ENCODE measurements around the gene FAM174B. TPM values are rescaled to one million over a fixed set of nuclear protein-coding genes. Genes with fewer than 3 reads are reported as not detected.

Gene FAM174B
- total and polyA plus RNA-seq, 10 of the 15 experiments (the other 5 are each of a cell fraction or from before 2014, with no cell fraction given): 0.71 to 15.9 (median 4.2) TPM

- ChIA-PET CTCF (interaction anchor here (1.2 to 1.6 kb wide), 5 partner anchors 16 to 108 kb away, joined by 3 to 4 read pairs (median 3); no protein-coding TSS in a partner anchor), RAD21 (ENCODE audit: unreplicated experiment) (interaction anchor here (1.1 kb wide), 1 partner anchor 35 kb away, joined by 3 read pairs; no protein-coding TSS in a partner anchor), SMC1A (ENCODE audit: uncharacterized antibody, unreplicated experiment) (interaction anchor here (0.6 to 1.6 kb wide), 6 partner anchors 17 to 85 kb away, joined by 3 to 5 read pairs (median 4); partner anchors contain the start of gene FAM174B), POLR2A (interaction anchor here (0.6 to 1.4 kb wide), 2 partner anchors 35 to 63 kb away, joined by 3 to 6 read pairs; no protein-coding TSS in a partner anchor)
- FAIRE-seq (no peak), ATAC-seq (peak; percentile 16; the same call in 2 of the 3 replicates), DNase-seq (ENCODE audit: low read depth, low spot score) (no peak)
- no TSS peak for BruUV-seq (replicated peaks)
- WGBS (ENCODE audit: insufficient coverage, insufficient replicate concordance, low lambda C conversion rate, missing lambda C conversion rate): 49% methylated on average over 11 of the region's 11 CpGs
- Histone ChIP-seq H3K27me3 (replicated peaks in 1 of 2; ENCODE audit: control insufficient read depth in 2 of 2, insufficient read depth in 2 of 2, low read length in 1 of 2) (no peaks in the 10 kb centered on the region), H3K9me3 (replicated peaks; ENCODE audit: control insufficient read depth, insufficient read depth, low read length) (peaks cover 14% of the 10 kb centered on the region; the same call in 2 of the 3 replicates), H2AFZ (ENCODE audit: control insufficient read depth, low read depth, low read length) (no peak overlapping the region), H3K36me3 (ENCODE audit: control insufficient read depth in 2 of 2, insufficient read depth in 2 of 2, low read length in 1 of 2) (peaks cover 2 to 17% of the 10 kb centered on the region in 2 experiments; a peak in 2 of 4 replicates), H3K27ac (ENCODE audit: control insufficient read depth, insufficient read depth) (no peak overlapping the region; the same call in 1 of the 2 replicates), H3K4me1 (ENCODE audit: control insufficient read depth, insufficient read depth, low read length) (peaks cover 31% of the 10 kb centered on the region), H3K9ac (ENCODE audit: control insufficient read depth, insufficient read depth, low read length) (no peak overlapping the region), H3K4me2 (ENCODE audit: control insufficient read depth, insufficient read depth) (no peak overlapping the region), H3K79me2 (ENCODE audit: control insufficient read depth, insufficient read depth, low read length) (peaks cover 3% of the 10 kb centered on the region; the same call in 1 of the 2 replicates), H4K20me1 (ENCODE audit: control insufficient read depth, insufficient read depth) (no peaks in the 10 kb centered on the region), H3K4me3 (no peak overlapping the region)
- intact Hi-C loops (cut with micrococcal nuclease; ENCODE audit: unreplicated experiment) (no loop called here), in situ Hi-C loops (cut with MboI) (no loop called here)
- TF ChIP-seq YY1 (IDR thresholded peaks at IDR 0.05; ENCODE audit: low read depth, low read length): no peak
- TF ChIP-seq BHLHE40 (IDR thresholded peaks at IDR 0.05; ENCODE audit: borderline replicate concordance in 1 of 2, low read depth in 2 of 2, low read length in 1 of 2): peak in 1 of 2 experiments; percentile 42; a peak in 1 of 4 replicates
- TF ChIP-seq, protein P1, sequence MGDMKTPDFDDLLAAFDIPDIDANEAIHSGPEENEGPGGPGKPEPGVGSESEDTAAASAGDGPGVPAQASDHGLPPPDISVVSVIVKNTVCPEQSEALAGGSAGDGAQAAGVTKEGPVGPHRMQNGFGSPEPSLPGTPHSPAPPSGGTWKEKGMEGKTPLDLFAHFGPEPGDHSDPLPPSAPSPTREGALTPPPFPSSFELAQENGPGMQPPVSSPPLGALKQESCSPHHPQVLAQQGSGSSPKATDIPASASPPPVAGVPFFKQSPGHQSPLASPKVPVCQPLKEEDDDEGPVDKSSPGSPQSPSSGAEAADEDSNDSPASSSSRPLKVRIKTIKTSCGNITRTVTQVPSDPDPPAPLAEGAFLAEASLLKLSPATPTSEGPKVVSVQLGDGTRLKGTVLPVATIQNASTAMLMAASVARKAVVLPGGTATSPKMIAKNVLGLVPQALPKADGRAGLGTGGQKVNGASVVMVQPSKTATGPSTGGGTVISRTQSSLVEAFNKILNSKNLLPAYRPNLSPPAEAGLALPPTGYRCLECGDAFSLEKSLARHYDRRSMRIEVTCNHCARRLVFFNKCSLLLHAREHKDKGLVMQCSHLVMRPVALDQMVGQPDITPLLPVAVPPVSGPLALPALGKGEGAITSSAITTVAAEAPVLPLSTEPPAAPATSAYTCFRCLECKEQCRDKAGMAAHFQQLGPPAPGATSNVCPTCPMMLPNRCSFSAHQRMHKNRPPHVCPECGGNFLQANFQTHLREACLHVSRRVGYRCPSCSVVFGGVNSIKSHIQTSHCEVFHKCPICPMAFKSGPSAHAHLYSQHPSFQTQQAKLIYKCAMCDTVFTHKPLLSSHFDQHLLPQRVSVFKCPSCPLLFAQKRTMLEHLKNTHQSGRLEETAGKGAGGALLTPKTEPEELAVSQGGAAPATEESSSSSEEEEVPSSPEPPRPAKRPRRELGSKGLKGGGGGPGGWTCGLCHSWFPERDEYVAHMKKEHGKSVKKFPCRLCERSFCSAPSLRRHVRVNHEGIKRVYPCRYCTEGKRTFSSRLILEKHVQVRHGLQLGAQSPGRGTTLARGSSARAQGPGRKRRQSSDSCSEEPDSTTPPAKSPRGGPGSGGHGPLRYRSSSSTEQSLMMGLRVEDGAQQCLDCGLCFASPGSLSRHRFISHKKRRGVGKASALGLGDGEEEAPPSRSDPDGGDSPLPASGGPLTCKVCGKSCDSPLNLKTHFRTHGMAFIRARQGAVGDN (IDR thresholded peaks at IDR 0.05): peak; percentile 48; the same call in 1 of the 2 replicates
- no peak for TF ChIP-seq ATF7 (IDR thresholded peaks at IDR 0.05; ENCODE audit: low read depth)
- TF ChIP-seq GABPA (IDR thresholded peaks at IDR 0.05; ENCODE audit: low read depth): no peak
- no peak for TF ChIP-seq ZNF217 (IDR thresholded peaks at IDR 0.05)
- no peak for TF ChIP-seq ATF3 (IDR thresholded peaks at IDR 0.05; ENCODE audit: borderline replicate concordance, extremely low read depth, low read depth, low read length)
- no peak for TF ChIP-seq RFX5 (IDR thresholded peaks at IDR 0.05; ENCODE audit: low read depth, low read length)
- no peak for TF ChIP-seq ZNF622 (IDR thresholded peaks at IDR 0.05)
- TF ChIP-seq MAX (IDR thresholded peaks at IDR 0.05; ENCODE audit: low read depth, low read length): no peak
These were observed 26.1 kb downstream of the FAM174B start for GRCh38 chr15:92629276-92629974.
